H9 (cell line): ENCODE measurements around the gene AURKA. TPM values are rescaled to one million over a fixed set of nuclear protein-coding genes. Genes with fewer than 3 reads are reported as not detected.

Experiments used
- DNase-seq: peaks from one replicate; pipeline ENCODE4 v3.0.0-alpha.2; 2017
- H2AFZ ChIP-seq: one replicate; pipeline ENCODE4 v1.6.1; 2013; ENCODE audit warnings: mild to moderate bottlenecking, low read length, control low read depth, moderate library complexity
- H2AK5ac ChIP-seq: 2 replicates; pipeline ENCODE4 v1.6.1; 2013; ENCODE audit warnings: low read length, control low read depth, mixed read lengths; ENCODE audit not compliant: insufficient read length
- H2BK120ac ChIP-seq: one replicate; pipeline ENCODE4 v1.6.1; 2013; ENCODE audit warnings: low read depth, mild to moderate bottlenecking, low read length, control low read depth, inconsistent platforms; ENCODE audit not compliant: poor library complexity, severe bottlenecking
- H2BK12ac ChIP-seq: 2 replicates; pipeline ENCODE4 v1.6.1; 2013; ENCODE audit warnings: low read length, control low read depth, mixed read lengths, low read depth; ENCODE audit not compliant: insufficient read length
- H2BK15ac ChIP-seq: 2 replicates; pipeline ENCODE4 v1.6.1; 2013; ENCODE audit warnings: low read depth, low read length, control low read depth
- H2BK20ac ChIP-seq: one replicate; pipeline ENCODE4 v1.6.1; 2013; ENCODE audit warnings: low read depth, mild to moderate bottlenecking, low read length, control low read depth, inconsistent platforms; ENCODE audit not compliant: poor library complexity, severe bottlenecking
- H2BK5ac ChIP-seq: 2 replicates; pipeline ENCODE4 v1.6.1; 2013; ENCODE audit warnings: low read length, control low read depth, mixed read lengths; ENCODE audit not compliant: insufficient read length
- H3K14ac ChIP-seq: 2 replicates; pipeline ENCODE4 v1.6.1; 2013; ENCODE audit warnings: low read length, control low read depth; ENCODE audit not compliant: insufficient read depth
- H3K18ac ChIP-seq: 2 replicates; pipeline ENCODE4 v1.6.1; 2013; ENCODE audit warnings: low read depth, mild to moderate bottlenecking, mixed read lengths, low read length, control low read depth; ENCODE audit not compliant: insufficient read length
- H3K23ac ChIP-seq: 2 replicates; pipeline ENCODE4 v1.6.1; 2013; ENCODE audit warnings: low read length, control low read depth, mixed read lengths, low read depth; ENCODE audit not compliant: insufficient read length
- H3K23me2 ChIP-seq: 2 replicates; pipeline ENCODE4 v1.6.1; 2013; ENCODE audit warnings: low read depth, mild to moderate bottlenecking, mixed read lengths, low read length, control low read depth; ENCODE audit not compliant: insufficient read length, poor library complexity, severe bottlenecking
- H3K27ac ChIP-seq: 2 replicates; pipeline ENCODE4 v1.5.1; 2013; ENCODE audit warnings: low read length, control low read depth, mixed read lengths, low read depth; ENCODE audit not compliant: insufficient read length
- H3K27me3 ChIP-seq: 2 replicates; pipeline ENCODE4 v1.6.1; 2013; ENCODE audit warnings: low read length, control low read depth, inconsistent platforms; ENCODE audit not compliant: insufficient read depth
- H3K4ac ChIP-seq: 2 replicates; pipeline ENCODE4 v1.6.1; 2013; ENCODE audit warnings: low read depth, mild to moderate bottlenecking, control low read depth, inconsistent platforms, low read length, moderate library complexity
- H3K4me1 ChIP-seq: 2 replicates; pipeline ENCODE4 v1.6.1; 2013; ENCODE audit warnings: low read length, control low read depth, inconsistent platforms; ENCODE audit not compliant: insufficient read depth
- H3K4me2 ChIP-seq: 2 replicates; pipeline ENCODE4 v1.6.1; 2013; ENCODE audit warnings: low read length, control low read depth, mixed read lengths; ENCODE audit not compliant: insufficient read length, insufficient read depth
- H3K56ac ChIP-seq: 2 replicates; pipeline ENCODE4 v1.6.1; 2013; ENCODE audit warnings: low read depth, mild to moderate bottlenecking, mixed read lengths, low read length, control low read depth; ENCODE audit not compliant: insufficient read length
- H3K79me1 ChIP-seq: 2 replicates; pipeline ENCODE4 v1.6.1; 2013; ENCODE audit warnings: low read depth, mild to moderate bottlenecking, moderate library complexity, low read length, control low read depth, inconsistent platforms; ENCODE audit not compliant: insufficient read depth, poor library complexity, severe bottlenecking
- H3K79me2 ChIP-seq: 2 replicates; pipeline ENCODE4 v1.6.1; 2013; ENCODE audit warnings: low read length, control low read depth, inconsistent platforms; ENCODE audit not compliant: insufficient read depth
- H3K9ac ChIP-seq: 2 replicates; pipeline ENCODE4 v1.6.1; 2013; ENCODE audit warnings: low read length, control low read depth, mixed read lengths; ENCODE audit not compliant: insufficient read length; ENCODE audit errors: extremely low read depth
- H3K9me3 ChIP-seq: one replicate; pipeline ENCODE4 v1.6.1; 2013; ENCODE audit warnings: low read depth, low read length, inconsistent platforms; ENCODE audit not compliant: control insufficient read depth
- H3T11ph ChIP-seq: one replicate; pipeline ENCODE4 v1.6.1; 2013; ENCODE audit warnings: mild to moderate bottlenecking, low read length, control low read depth, inconsistent platforms
- H4K20me1 ChIP-seq: one replicate; pipeline ENCODE4 v1.6.1; 2013; ENCODE audit not compliant: control insufficient read depth, insufficient read length, insufficient read depth
- H4K5ac ChIP-seq: 2 replicates; pipeline ENCODE4 v1.6.1; 2013; ENCODE audit warnings: low read depth, mild to moderate bottlenecking, mixed read lengths, low read length, control low read depth; ENCODE audit not compliant: insufficient read length
- H4K8ac ChIP-seq: replicated peaks from 2 replicates; pipeline ENCODE4 v1.6.1; 2013; ENCODE audit warnings: low read length, control low read depth, mixed read lengths, low read depth; ENCODE audit not compliant: insufficient read length
- H4K91ac ChIP-seq: 2 replicates; pipeline ENCODE4 v1.6.1; 2013; ENCODE audit warnings: low read depth, mild to moderate bottlenecking, moderate library complexity, mixed read lengths, low read length, control low read depth; ENCODE audit not compliant: insufficient read length
- H3K27ac Mint-ChIP-seq, 3 experiments: 2 replicates in 2 of 3; 3 replicates in 1 of 3; pipeline ENCODE4 v1.8.0; 2020 to 2021; ENCODE audit warnings: mixed read lengths in 3 of 3, mild to moderate bottlenecking in 1 of 3, moderate library complexity in 1 of 3
- H3K27me3 Mint-ChIP-seq: 2 replicates; pipeline ENCODE4 v1.8.0; 2021; ENCODE audit warnings: low read depth, mild to moderate bottlenecking, moderate library complexity, mixed read lengths
- H3K36me3 Mint-ChIP-seq, 3 experiments: 2 replicates in 2 of 3; 3 replicates in 1 of 3; pipeline ENCODE4 v1.8.0; 2020 to 2021; ENCODE audit warnings: low read depth in 3 of 3, mixed read lengths in 3 of 3; ENCODE audit not compliant: insufficient read depth in 1 of 3
- H3K4me1 Mint-ChIP-seq, 2 experiments: 2 replicates each; pipeline ENCODE4 v1.8.0; 2020; ENCODE audit warnings: mixed read lengths in 2 of 2
- H3K4me3 Mint-ChIP-seq, 2 experiments: 2 replicates in 1 of 2; 3 replicates in 1 of 2; pipeline ENCODE4 v1.8.0; 2020 to 2021; ENCODE audit warnings: mild to moderate bottlenecking in 2 of 2, mixed read lengths in 2 of 2, moderate library complexity in 1 of 2
- H3K9me3 Mint-ChIP-seq, 2 experiments: 2 replicates in 1 of 2; 3 replicates in 1 of 2; pipeline ENCODE4 v1.8.0; 2020; ENCODE audit warnings: mild to moderate bottlenecking in 2 of 2, mixed read lengths in 2 of 2, moderate library complexity in 1 of 2
- WGBS: extraction: QIAGEN DNeasy Blood & Tissue Kit; methylation state at CpG from one replicate; pipeline ENCODE4 v1.1.7; 2013; ENCODE audit warnings: missing lambda C conversion rate, low lambda C conversion rate, mixed read lengths; ENCODE audit not compliant: insufficient read length; ENCODE audit errors: extremely low coverage; 5-methylcytosine and 5-hydroxymethylcytosine counted together
- total RNA-seq: library from RNA; stranded (reverse); gene quantifications from 2 replicates; pipeline ENCODE4 v1.2.1, GENCODE V29; 2021
- TF ChIP-seq, protein P1 (sequence below): fragments of 200-600 bp; sonication (generic); conservative IDR thresholded peaks from 3 replicates; pipeline ENCODE4 v1.8.0; 2021; ENCODE audit warnings: antibody characterized with exemption, mild to moderate bottlenecking

AURKA gene
- total RNA-seq, 1 experiment from 2014 or later, result 86.8 TPM

- no peak overlapping the region for H2BK15ac ChIP-seq
- H4K8ac ChIP-seq, result no peak overlapping the region
- no peak overlapping the region for H2BK120ac ChIP-seq
- H2BK20ac ChIP-seq, result no peak overlapping the region
- H3K79me2 ChIP-seq, result peaks cover 4% of the 10 kb centered on the region; the same call in 1 of the 2 replicates
- H3K4ac ChIP-seq, result no peak overlapping the region
- H2AFZ ChIP-seq, result no peak overlapping the region
- Mint-ChIP-seq H3K4me1 (no peaks in the 10 kb centered on the region), H3K27me3 (no peaks in the 10 kb centered on the region), H3K27ac (peak overlapping the region in 2 of 3 experiments; percentile 1 to 15; a peak in 1 of 7 replicates), H3K36me3 (peaks cover 53 to 89% (median 84%) of the 10 kb centered on the region in 3 experiments), H3K4me3 (no peak overlapping the region), H3K9me3 (no peaks in the 10 kb centered on the region)
- H4K20me1 ChIP-seq, result no peaks in the 10 kb centered on the region
- H3K27me3 ChIP-seq, result no peaks in the 10 kb centered on the region
- H3T11ph ChIP-seq, result no peak overlapping the region
- TF ChIP-seq, protein P1, sequence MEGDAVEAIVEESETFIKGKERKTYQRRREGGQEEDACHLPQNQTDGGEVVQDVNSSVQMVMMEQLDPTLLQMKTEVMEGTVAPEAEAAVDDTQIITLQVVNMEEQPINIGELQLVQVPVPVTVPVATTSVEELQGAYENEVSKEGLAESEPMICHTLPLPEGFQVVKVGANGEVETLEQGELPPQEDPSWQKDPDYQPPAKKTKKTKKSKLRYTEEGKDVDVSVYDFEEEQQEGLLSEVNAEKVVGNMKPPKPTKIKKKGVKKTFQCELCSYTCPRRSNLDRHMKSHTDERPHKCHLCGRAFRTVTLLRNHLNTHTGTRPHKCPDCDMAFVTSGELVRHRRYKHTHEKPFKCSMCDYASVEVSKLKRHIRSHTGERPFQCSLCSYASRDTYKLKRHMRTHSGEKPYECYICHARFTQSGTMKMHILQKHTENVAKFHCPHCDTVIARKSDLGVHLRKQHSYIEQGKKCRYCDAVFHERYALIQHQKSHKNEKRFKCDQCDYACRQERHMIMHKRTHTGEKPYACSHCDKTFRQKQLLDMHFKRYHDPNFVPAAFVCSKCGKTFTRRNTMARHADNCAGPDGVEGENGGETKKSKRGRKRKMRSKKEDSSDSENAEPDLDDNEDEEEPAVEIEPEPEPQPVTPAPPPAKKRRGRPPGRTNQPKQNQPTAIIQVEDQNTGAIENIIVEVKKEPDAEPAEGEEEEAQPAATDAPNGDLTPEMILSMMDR, result no peak
- DNase-seq, result no peak
- no peak overlapping the region for H4K5ac ChIP-seq
- H3K4me1 ChIP-seq, result no peaks in the 10 kb centered on the region
- H3K27ac ChIP-seq, result no peak overlapping the region
- H3K56ac ChIP-seq, result no peak overlapping the region
- no peak overlapping the region for H3K23ac ChIP-seq
- H3K79me1 ChIP-seq, result peaks cover 9% of the 10 kb centered on the region
- no peak overlapping the region for H3K9ac ChIP-seq
- H3K9me3 ChIP-seq, result no peaks in the 10 kb centered on the region
- H3K4me2 ChIP-seq, result no peak overlapping the region
- WGBS, result no CpG with 5 or more reads among the region's 2 CpGs
- no peak overlapping the region for H2BK5ac ChIP-seq
- no peak overlapping the region for H3K18ac ChIP-seq
- H2BK12ac ChIP-seq, result no peak overlapping the region
- H4K91ac ChIP-seq, result no peak overlapping the region
- H2AK5ac ChIP-seq, result no peak overlapping the region
- H3K14ac ChIP-seq, result no peak overlapping the region
- no peaks in the 10 kb centered on the region for H3K23me2 ChIP-seq
Measured at GRCh38 chr20:56376331-56376730, 15.7 kb downstream of the AURKA start.
